ENCODE measurements around the gene MFN2.

MFN2 gene

GRCh38 chr1:11981378-11982009 lies 1.2 kb downstream of the MFN2 start:
- TF ChIP-seq CTCF (conservative IDR thresholded peaks at IDR 0.05; ENCODE audit: low read depth): no peak
- ChIA-PET CTCF (interaction anchor here (0.6 to 1.5 kb wide), 5 partner anchors 15 to 143 kb away, joined by 3 to 7 read pairs (median 3); no protein-coding TSS in a partner anchor), POLR2A (ENCODE audit: low non-redundant PET) (interaction anchor here (0.5 kb wide), 1 partner anchor 126 kb away, joined by 5 read pairs; no protein-coding TSS in a partner anchor)
- DNase-seq (ENCODE audit: low spot score): peak; percentile 91
- H3K27ac ChIP-seq: peak overlapping the region; percentile 99

GRCh38 chr1:11982010-11982392 lies 1.8 kb downstream of the MFN2 start:
- CTCF ChIA-PET: interaction anchor here (0.6 to 1.5 kb wide), 5 partner anchors 14 to 143 kb away, joined by 3 to 7 read pairs (median 3); no protein-coding TSS in a partner anchor
- POLR2A ChIA-PET (ENCODE audit: low non-redundant PET): no interaction called here
- H3K27ac ChIP-seq: peak overlapping the region; percentile 99
- DNase-seq (ENCODE audit: low spot score): peak; percentile 50
- TF ChIP-seq CTCF (conservative IDR thresholded peaks at IDR 0.05; ENCODE audit: low read depth): no peak

- ChIA-PET CTCF (interaction anchor here (0.6 to 0.9 kb wide), 2 partner anchors 18 to 103 kb away, joined by 3 to 6 read pairs; no protein-coding TSS in a partner anchor), POLR2A (ENCODE audit: low non-redundant PET) (no interaction called here)
- no peak for DNase-seq (ENCODE audit: low spot score)
- TF ChIP-seq CTCF (conservative IDR thresholded peaks at IDR 0.05; ENCODE audit: low read depth): no peak
- peak overlapping the region; percentile 39; the same call in 1 of the 2 replicates for H3K27ac ChIP-seq
Observed at GRCh38 chr1:11984121-11984520, 3.9 kb downstream of the MFN2 start.

GRCh38 chr1:11984576-11984975 lies 4.3 kb downstream of the MFN2 start:
- ChIA-PET CTCF (interaction anchor here (0.6 to 0.9 kb wide), 2 partner anchors 18 to 103 kb away, joined by 3 to 6 read pairs; no protein-coding TSS in a partner anchor), POLR2A (ENCODE audit: low non-redundant PET) (no interaction called here)
- no peak for TF ChIP-seq CTCF (conservative IDR thresholded peaks at IDR 0.05; ENCODE audit: low read depth)
- DNase-seq (ENCODE audit: low spot score): no peak
- peak overlapping the region; percentile 31; the same call in 1 of the 2 replicates for H3K27ac ChIP-seq

GRCh38 chr1:11985171-11985570 lies 4.9 kb downstream of the MFN2 start:
- H3K27ac ChIP-seq: peak overlapping the region; percentile 31; the same call in 1 of the 2 replicates
- no peak for TF ChIP-seq CTCF (conservative IDR thresholded peaks at IDR 0.05; ENCODE audit: low read depth)
- ChIA-PET POLR2A (ENCODE audit: low non-redundant PET) (no interaction called here), CTCF (interaction anchor here (0.9 kb wide), 1 partner anchor 17 kb away, joined by 3 read pairs; no protein-coding TSS in a partner anchor)
- no peak for DNase-seq (ENCODE audit: low spot score)

- CTCF ChIA-PET: no interaction called here
- POLR2A ChIA-PET (ENCODE audit: low non-redundant PET): no interaction called here
Observed at GRCh38 chr1:11985851-11986250, 5.6 kb downstream of the MFN2 start.

More at GRCh38 chr1:11985851-11986250, 5.6 kb downstream of the MFN2 start:
- TF ChIP-seq CTCF (conservative IDR thresholded peaks at IDR 0.05; ENCODE audit: low read depth): no peak
- H3K27ac ChIP-seq: no peak overlapping the region
- no peak for DNase-seq (ENCODE audit: low spot score)
